ENCODE data around the gene KCTD15.

Gene KCTD15

GRCh38 chr19:33755099-33756035, 41.3 kb upstream of the KCTD15 start:
- H3K9ac ChIP-seq (ENCODE audit: low read depth, low read length) = no peak overlapping the region
- no peak overlapping the region for H3K27ac ChIP-seq (ENCODE audit: low read depth, low read length)
- H3K4me3 ChIP-seq (ENCODE audit: low read depth, low read length) = no peak overlapping the region
- no peaks in the 10 kb centered on the region for H3K36me3 ChIP-seq (ENCODE audit: control insufficient read depth, insufficient read depth, low read length)
- H3K27me3 ChIP-seq (ENCODE audit: control insufficient read depth, insufficient read depth, low read length) = no peaks in the 10 kb centered on the region
- H3K9me3 ChIP-seq (ENCODE audit: control insufficient read depth, insufficient read depth, low read length) = no peaks in the 10 kb centered on the region
- H3K4me1 ChIP-seq (ENCODE audit: control insufficient read depth, insufficient read depth, low read length) = no peaks in the 10 kb centered on the region

- no peaks in the 10 kb centered on the region for H3K27me3 ChIP-seq (ENCODE audit: control insufficient read depth, insufficient read depth, low read length)
- no peak overlapping the region for H3K4me3 ChIP-seq (ENCODE audit: low read depth, low read length)
- no peaks in the 10 kb centered on the region for H3K9me3 ChIP-seq (ENCODE audit: control insufficient read depth, insufficient read depth, low read length)
- H3K27ac ChIP-seq (ENCODE audit: low read depth, low read length) = no peak overlapping the region
- H3K4me1 ChIP-seq (ENCODE audit: control insufficient read depth, insufficient read depth, low read length) = no peaks in the 10 kb centered on the region
- no peaks in the 10 kb centered on the region for H3K36me3 ChIP-seq (ENCODE audit: control insufficient read depth, insufficient read depth, low read length)
- no peak overlapping the region for H3K9ac ChIP-seq (ENCODE audit: low read depth, low read length)
Measured at GRCh38 chr19:33756177-33756576, 40.5 kb upstream of the KCTD15 start.

GRCh38 chr19:33758541-33759013, 38.1 kb upstream of the KCTD15 start:
- Histone ChIP-seq H3K27ac (ENCODE audit: low read depth, low read length) (no peak overlapping the region), H3K4me1 (ENCODE audit: control insufficient read depth, insufficient read depth, low read length) (no peaks in the 10 kb centered on the region), H3K9me3 (ENCODE audit: control insufficient read depth, insufficient read depth, low read length) (no peaks in the 10 kb centered on the region), H3K9ac (ENCODE audit: low read depth, low read length) (no peak overlapping the region), H3K27me3 (ENCODE audit: control insufficient read depth, insufficient read depth, low read length) (no peaks in the 10 kb centered on the region), H3K4me3 (ENCODE audit: low read depth, low read length) (no peak overlapping the region), H3K36me3 (ENCODE audit: control insufficient read depth, insufficient read depth, low read length) (no peaks in the 10 kb centered on the region)

- Histone ChIP-seq H3K9me3 (ENCODE audit: control insufficient read depth, insufficient read depth, low read length) (no peaks in the 10 kb centered on the region), H3K27me3 (ENCODE audit: control insufficient read depth, insufficient read depth, low read length) (no peaks in the 10 kb centered on the region), H3K9ac (ENCODE audit: low read depth, low read length) (no peak overlapping the region), H3K36me3 (ENCODE audit: control insufficient read depth, insufficient read depth, low read length) (no peaks in the 10 kb centered on the region), H3K27ac (ENCODE audit: low read depth, low read length) (no peak overlapping the region), H3K4me1 (ENCODE audit: control insufficient read depth, insufficient read depth, low read length) (no peaks in the 10 kb centered on the region), H3K4me3 (ENCODE audit: low read depth, low read length) (no peak overlapping the region)
Measured at GRCh38 chr19:33759356-33759755, 37.3 kb upstream of the KCTD15 start.

- Histone ChIP-seq H3K4me1 (ENCODE audit: control insufficient read depth, insufficient read depth, low read length) (no peaks in the 10 kb centered on the region), H3K36me3 (ENCODE audit: control insufficient read depth, insufficient read depth, low read length) (no peaks in the 10 kb centered on the region), H3K27me3 (ENCODE audit: control insufficient read depth, insufficient read depth, low read length) (no peaks in the 10 kb centered on the region), H3K9me3 (ENCODE audit: control insufficient read depth, insufficient read depth, low read length) (no peaks in the 10 kb centered on the region), H3K9ac (ENCODE audit: low read depth, low read length) (no peak overlapping the region), H3K27ac (ENCODE audit: low read depth, low read length) (no peak overlapping the region), H3K4me3 (ENCODE audit: low read depth, low read length) (no peak overlapping the region)
Measured at GRCh38 chr19:33763633-33764371, 32.9 kb upstream of the KCTD15 start.

GRCh38 chr19:33766623-33767022, 30.0 kb upstream of the KCTD15 start:
- Histone ChIP-seq H3K27ac (ENCODE audit: low read depth, low read length) (no peak overlapping the region), H3K9ac (ENCODE audit: low read depth, low read length) (no peak overlapping the region), H3K36me3 (ENCODE audit: control insufficient read depth, insufficient read depth, low read length) (no peaks in the 10 kb centered on the region), H3K4me3 (ENCODE audit: low read depth, low read length) (no peak overlapping the region), H3K9me3 (ENCODE audit: control insufficient read depth, insufficient read depth, low read length) (no peaks in the 10 kb centered on the region), H3K4me1 (ENCODE audit: control insufficient read depth, insufficient read depth, low read length) (no peaks in the 10 kb centered on the region), H3K27me3 (ENCODE audit: control insufficient read depth, insufficient read depth, low read length) (no peaks in the 10 kb centered on the region)

GRCh38 chr19:33767898-33768413, 28.7 kb upstream of the KCTD15 start:
- Histone ChIP-seq H3K9ac (ENCODE audit: low read depth, low read length) (no peak overlapping the region), H3K27ac (ENCODE audit: low read depth, low read length) (no peak overlapping the region), H3K4me1 (ENCODE audit: control insufficient read depth, insufficient read depth, low read length) (no peaks in the 10 kb centered on the region), H3K36me3 (ENCODE audit: control insufficient read depth, insufficient read depth, low read length) (no peaks in the 10 kb centered on the region), H3K27me3 (ENCODE audit: control insufficient read depth, insufficient read depth, low read length) (no peaks in the 10 kb centered on the region), H3K9me3 (ENCODE audit: control insufficient read depth, insufficient read depth, low read length) (no peaks in the 10 kb centered on the region), H3K4me3 (ENCODE audit: low read depth, low read length) (no peak overlapping the region)

GRCh38 chr19:33769208-33769607, 27.5 kb upstream of the KCTD15 start:
- no peaks in the 10 kb centered on the region for H3K4me1 ChIP-seq (ENCODE audit: control insufficient read depth, insufficient read depth, low read length)
- H3K27me3 ChIP-seq (ENCODE audit: control insufficient read depth, insufficient read depth, low read length) = no peaks in the 10 kb centered on the region
- H3K27ac ChIP-seq (ENCODE audit: low read depth, low read length) = no peak overlapping the region
- no peak overlapping the region for H3K4me3 ChIP-seq (ENCODE audit: low read depth, low read length)
- no peaks in the 10 kb centered on the region for H3K9me3 ChIP-seq (ENCODE audit: control insufficient read depth, insufficient read depth, low read length)
- H3K36me3 ChIP-seq (ENCODE audit: control insufficient read depth, insufficient read depth, low read length) = no peaks in the 10 kb centered on the region
- no peak overlapping the region for H3K9ac ChIP-seq (ENCODE audit: low read depth, low read length)

GRCh38 chr19:33770107-33770506, 26.6 kb upstream of the KCTD15 start:
- Histone ChIP-seq H3K4me3 (ENCODE audit: low read depth, low read length) (no peak overlapping the region), H3K27me3 (ENCODE audit: control insufficient read depth, insufficient read depth, low read length) (no peaks in the 10 kb centered on the region), H3K9me3 (ENCODE audit: control insufficient read depth, insufficient read depth, low read length) (no peaks in the 10 kb centered on the region), H3K4me1 (ENCODE audit: control insufficient read depth, insufficient read depth, low read length) (no peaks in the 10 kb centered on the region), H3K9ac (ENCODE audit: low read depth, low read length) (no peak overlapping the region), H3K36me3 (ENCODE audit: control insufficient read depth, insufficient read depth, low read length) (no peaks in the 10 kb centered on the region), H3K27ac (ENCODE audit: low read depth, low read length) (no peak overlapping the region)

- H3K9me3 ChIP-seq (ENCODE audit: control insufficient read depth, insufficient read depth, low read length) = no peaks in the 10 kb centered on the region
- no peaks in the 10 kb centered on the region for H3K36me3 ChIP-seq (ENCODE audit: control insufficient read depth, insufficient read depth, low read length)
- no peak overlapping the region for H3K27ac ChIP-seq (ENCODE audit: low read depth, low read length)
- H3K4me3 ChIP-seq (ENCODE audit: low read depth, low read length) = no peak overlapping the region
- no peak overlapping the region for H3K9ac ChIP-seq (ENCODE audit: low read depth, low read length)
- H3K4me1 ChIP-seq (ENCODE audit: control insufficient read depth, insufficient read depth, low read length) = no peaks in the 10 kb centered on the region
- H3K27me3 ChIP-seq (ENCODE audit: control insufficient read depth, insufficient read depth, low read length) = no peaks in the 10 kb centered on the region
Measured at GRCh38 chr19:33771384-33772101, 25.1 kb upstream of the KCTD15 start.

Measured in HUES48 (cell line).